ENCODE data around the gene PCBD2.
"Not testable (repeated sequence)": the region's sequence is repeated elsewhere in the genome, so short reads cannot be mapped to it uniquely, and the experiment has no call there.

The PCBD2 gene

DNA sequence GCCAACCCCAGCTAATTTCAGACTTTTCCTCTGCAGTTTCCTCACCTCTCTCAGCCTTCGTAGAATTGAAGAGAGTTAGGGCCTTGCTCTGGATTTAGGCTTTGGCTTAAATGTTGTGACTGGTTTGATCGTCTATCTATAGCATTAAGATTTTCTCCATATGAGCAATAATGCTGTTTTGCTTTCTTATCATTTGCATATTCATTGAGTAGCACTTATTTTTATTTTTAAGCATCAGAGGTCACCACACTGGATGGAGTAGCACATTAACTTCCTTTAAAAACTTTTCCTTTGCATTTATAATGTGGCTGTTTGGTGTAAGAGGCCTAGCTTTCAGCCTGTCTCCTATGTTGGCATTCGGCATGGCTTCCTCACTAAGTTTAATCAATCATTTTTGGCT is 12.6 kb upstream of the PCBD2 start:
- peaks cover 90% of the 10 kb centered on the region for H3K36me3 Mint-ChIP-seq
- H3K4me3 Mint-ChIP-seq = no peak overlapping the region

DNA sequence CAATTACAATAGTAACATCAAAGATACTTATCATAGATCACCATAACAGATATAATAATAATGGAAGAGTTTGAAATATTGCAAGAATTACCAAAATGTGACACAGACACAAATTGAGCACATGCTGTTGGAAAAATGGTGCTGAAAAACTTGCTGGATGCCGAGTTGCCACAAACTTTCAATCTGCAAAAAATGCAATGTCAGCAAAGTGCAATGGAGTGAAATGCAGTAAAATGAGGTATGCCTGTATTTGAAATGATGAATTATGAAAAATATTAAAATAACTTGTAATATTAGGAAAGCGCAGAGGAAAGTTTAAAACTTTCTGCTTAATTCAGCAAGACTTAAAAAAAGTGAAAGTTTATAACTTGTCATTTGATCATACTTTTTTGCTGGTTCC is 12.0 kb upstream of the PCBD2 start:
- Mint-ChIP-seq H3K27ac (no peak overlapping the region), H3K9me3 (no peaks in the 10 kb centered on the region), H3K4me1 (no peaks in the 10 kb centered on the region), H3K36me3 (peaks cover 90% of the 10 kb centered on the region), H3K4me3 (no peak overlapping the region)
- no peak for DNase-seq (ENCODE audit: low spot score in 2 of 2)
- no peak for ATAC-seq

More for the DNA sequence above, 12.6 kb upstream of the PCBD2 start:
- ATAC-seq (no peak), DNase-seq (ENCODE audit: low spot score in 2 of 2) (no peak)
- H3K9me3 Mint-ChIP-seq = no peaks in the 10 kb centered on the region
- H3K27ac Mint-ChIP-seq = no peak overlapping the region
- peaks cover 6% of the 10 kb centered on the region for H3K4me1 Mint-ChIP-seq

DNA sequence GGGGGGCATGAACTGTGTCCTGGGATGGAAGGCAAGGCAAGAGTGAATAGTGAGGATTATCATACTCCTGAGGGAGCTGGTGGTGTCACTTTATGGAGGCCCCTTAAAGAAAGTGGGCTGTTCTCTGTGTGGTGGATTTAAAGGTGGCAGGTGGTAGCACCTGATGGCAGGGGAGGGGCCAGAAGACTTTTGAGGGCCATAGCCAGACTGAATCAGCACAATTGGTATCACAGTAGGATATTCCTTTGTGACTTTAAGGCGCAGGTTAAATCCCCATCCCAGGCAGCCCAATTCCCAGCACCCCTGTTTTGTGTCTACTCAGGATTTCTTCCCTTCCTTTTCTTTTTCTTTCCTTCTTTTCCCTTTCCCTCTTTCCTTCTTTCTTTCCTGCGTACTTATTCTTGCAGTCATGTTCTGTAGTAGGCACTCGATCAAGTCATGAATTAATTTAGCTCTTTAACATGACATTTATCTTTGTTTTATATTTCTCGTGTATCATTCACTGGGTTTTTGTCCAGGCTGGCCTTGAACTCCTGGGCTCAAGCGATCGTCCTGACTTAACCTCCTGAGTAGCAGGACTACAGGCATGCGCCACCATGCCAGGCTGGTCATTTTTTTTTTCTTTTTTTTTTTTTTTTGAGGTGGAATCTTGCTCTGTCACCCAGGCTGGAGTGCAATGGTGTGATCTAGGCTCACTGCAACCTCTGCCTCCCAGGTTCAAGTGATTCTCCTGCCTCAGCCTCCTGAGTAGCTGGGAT is 11.0 kb upstream of the PCBD2 start:
- Mint-ChIP-seq H3K27ac (no peak overlapping the region), H3K4me1 (no peaks in the 10 kb centered on the region), H3K36me3 (peaks cover 90% of the 10 kb centered on the region), H3K9me3 (no peaks in the 10 kb centered on the region), H3K4me3 (no peak overlapping the region)
- ATAC-seq = no peak
- no peak for DNase-seq (ENCODE audit: low spot score in 2 of 2)

DNA sequence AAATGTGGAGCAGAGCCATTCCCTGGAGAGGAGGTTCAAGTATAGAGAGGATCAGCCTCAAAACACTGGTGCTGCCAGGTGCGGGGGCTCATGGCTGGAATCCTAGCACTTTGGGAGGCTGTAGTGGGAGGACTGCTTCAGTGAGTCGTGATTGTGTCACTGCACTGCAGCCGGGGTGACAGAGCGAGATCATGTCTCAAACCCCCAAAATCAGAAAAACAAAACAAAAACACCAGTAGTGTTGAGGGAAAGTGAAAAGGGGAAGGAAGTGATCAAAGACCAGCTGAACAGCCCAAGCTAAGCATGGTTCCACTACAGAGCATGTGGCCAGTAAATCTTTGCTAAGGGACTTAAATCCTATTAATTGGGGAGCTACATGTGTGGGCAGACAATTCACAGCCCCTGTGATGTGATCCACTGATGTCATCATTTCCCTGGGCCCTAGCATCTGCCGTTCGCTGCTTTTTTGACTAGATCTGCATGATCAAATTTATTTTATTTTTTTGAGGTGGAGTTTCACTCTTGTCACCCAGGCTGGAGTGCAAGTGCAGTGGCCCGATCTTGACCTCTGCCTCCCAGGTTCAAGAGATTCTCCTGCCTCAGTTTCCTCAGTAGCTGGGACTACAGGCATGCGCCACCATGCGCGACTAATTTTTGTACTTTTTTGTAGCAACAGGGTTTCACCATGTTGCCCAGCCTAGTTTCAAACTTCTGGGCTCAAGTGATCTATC is 2.7 kb upstream of the PCBD2 start:
- H3K27ac Mint-ChIP-seq = peak overlapping the region; percentile 85
- H3K36me3 Mint-ChIP-seq = peaks cover 56% of the 10 kb centered on the region
- no peak for ATAC-seq
- no peak for DNase-seq (ENCODE audit: low spot score in 2 of 2)
- no peak overlapping the region for H3K4me3 Mint-ChIP-seq
- peaks cover 10% of the 10 kb centered on the region for H3K4me1 Mint-ChIP-seq
- no peaks in the 10 kb centered on the region for H3K9me3 Mint-ChIP-seq

DNA sequence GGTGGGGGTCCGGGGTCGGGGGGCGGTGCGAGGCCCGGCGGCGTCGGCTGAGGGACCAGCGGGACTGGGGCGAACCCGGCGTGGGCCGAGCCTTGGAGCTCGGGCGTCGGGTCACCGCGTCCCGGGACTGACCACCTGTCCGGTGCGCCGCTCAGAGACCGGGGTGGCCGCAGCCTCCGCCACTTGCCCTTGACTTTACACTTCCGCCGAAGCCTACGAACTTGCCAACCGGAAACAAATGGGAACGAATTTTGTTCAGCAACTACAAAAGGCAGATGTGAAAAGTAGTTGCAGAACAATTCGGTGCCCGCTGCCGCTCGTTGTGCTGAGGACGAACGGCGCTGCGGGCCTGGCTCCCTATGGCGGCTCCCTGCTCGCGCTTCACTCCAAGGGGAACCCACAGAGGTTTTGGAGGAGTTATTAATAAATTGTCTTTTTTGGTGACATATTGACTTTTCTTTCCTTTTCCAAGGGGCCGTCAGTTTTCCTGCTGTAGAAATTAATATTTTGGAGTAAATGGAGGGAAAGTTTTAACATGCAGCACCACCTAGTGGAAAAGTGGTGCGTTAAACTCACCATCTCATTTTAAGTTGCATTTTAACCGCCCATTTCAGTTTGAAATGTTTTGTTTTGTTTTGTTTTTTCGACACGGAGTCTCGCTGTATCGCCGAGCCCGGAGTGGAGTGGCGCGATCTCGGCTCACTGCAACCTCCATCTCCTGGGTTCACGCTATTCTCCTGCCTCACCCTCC is 490 bp downstream of the PCBD2 start:
- Mint-ChIP-seq H3K27ac (peak overlapping the region; percentile 97), H3K4me1 (peaks cover 10% of the 10 kb centered on the region), H3K4me3 (peak overlapping the region; percentile 87), H3K36me3 (peaks cover 25% of the 10 kb centered on the region), H3K9me3 (no peaks in the 10 kb centered on the region)
- DNase-seq (ENCODE audit: low spot score in 2 of 2) (peak in 1 of 2 donors; percentile 87), ATAC-seq (peak; percentile 47)

DNA sequence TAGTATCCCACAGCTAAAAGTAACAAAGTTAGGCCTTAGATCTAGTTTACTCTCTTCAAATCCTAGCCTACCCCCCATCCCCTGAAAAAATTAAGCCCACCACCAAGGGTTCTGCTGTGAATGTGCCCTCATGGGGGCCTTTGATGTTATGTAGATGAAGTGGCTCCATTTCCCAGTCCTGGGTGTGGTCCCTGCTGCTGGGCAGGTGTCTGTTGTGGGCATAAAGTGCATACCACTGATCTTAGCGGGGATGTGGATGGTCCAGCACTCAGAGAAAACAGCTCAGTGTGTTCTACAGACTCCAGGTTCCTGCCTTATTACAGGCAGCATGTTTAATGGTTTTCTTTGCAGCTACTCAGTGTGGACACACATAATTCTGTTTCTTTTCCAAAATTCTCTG is 1.9 kb downstream of the PCBD2 start:
- DNase-seq (ENCODE audit: low spot score in 2 of 2) (no peak), ATAC-seq (no peak)
- peak overlapping the region; percentile 97 for H3K27ac Mint-ChIP-seq
- H3K9me3 Mint-ChIP-seq = no peaks in the 10 kb centered on the region
- peaks cover 34% of the 10 kb centered on the region for H3K36me3 Mint-ChIP-seq
- peak overlapping the region; percentile 87 for H3K4me3 Mint-ChIP-seq
- H3K4me1 Mint-ChIP-seq = peaks cover 14% of the 10 kb centered on the region

DNA sequence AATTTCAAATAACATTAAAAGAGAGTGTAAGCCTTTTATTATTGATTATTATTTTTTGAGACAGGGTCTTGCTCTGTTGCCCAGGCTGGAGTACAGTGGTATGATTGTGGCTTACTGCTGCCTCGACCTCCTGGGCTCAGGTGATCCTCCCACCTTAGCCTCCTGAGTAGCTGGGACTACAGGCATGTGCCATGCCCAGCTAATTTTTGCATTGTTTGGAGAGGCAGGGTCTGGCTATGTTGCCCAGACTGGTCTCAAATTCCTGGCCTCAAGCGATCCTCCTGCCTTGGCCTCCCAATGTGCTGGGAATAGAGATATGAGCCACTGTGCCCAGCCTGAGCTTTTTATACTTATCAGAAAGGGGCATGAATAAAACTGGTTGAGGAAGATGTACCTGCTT is 5.8 kb downstream of the PCBD2 start:
- H3K36me3 Mint-ChIP-seq = peaks cover 21% of the 10 kb centered on the region
- not testable (repeated sequence) for ATAC-seq; H3K9me3 Mint-ChIP-seq; H3K4me3 Mint-ChIP-seq; H3K27ac Mint-ChIP-seq; DNase-seq (ENCODE audit: low spot score in 2 of 2); H3K4me1 Mint-ChIP-seq

DNA sequence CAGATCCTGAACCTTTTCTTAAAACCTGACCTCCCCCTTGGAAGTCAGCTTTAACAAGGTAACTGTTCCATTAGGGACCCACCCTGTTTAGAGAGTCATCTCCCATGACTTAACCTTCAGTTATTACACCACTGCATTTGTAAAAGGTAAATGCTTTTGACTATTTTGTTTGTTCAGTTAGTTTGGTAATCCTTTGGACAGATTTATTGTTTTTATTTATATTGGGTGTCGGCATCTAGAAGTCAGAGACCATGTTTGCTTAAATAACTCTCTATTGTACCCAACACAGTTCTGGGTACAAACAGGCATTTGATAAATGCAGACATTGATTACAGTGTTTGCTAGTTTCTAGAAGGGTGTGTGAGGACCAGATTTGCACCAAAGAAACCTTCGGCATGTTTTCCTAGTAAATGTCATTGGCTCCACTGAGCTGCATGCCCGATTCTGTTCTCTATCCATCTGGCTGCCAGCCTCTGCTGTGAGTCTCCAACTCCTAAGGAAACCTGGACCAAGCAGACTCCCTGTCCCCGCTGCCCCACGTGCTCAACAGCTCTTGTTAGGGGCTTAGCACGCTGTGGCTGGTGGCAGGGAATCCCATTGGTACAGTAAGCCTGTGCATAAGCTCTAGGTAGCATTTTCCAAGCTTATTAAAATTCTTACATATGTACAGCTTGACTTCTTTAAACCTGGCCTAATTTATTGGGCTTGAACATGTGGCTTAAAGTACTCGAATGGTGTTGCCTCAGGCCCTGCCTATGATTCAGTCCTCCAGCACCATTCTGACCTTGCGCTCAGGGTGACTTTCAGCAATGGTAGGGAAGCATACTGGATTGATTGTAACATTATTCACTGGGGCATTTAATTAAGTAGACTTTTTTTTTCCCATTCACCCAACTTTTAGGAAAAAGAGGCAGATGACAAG is 6.6 kb downstream of the PCBD2 start:
- no peak for ATAC-seq
- DNase-seq (ENCODE audit: low spot score in 2 of 2) = no peak
- Mint-ChIP-seq H3K4me1 (peaks cover 5% of the 10 kb centered on the region), H3K4me3 (no peak overlapping the region), H3K27ac (no peak overlapping the region), H3K9me3 (no peaks in the 10 kb centered on the region), H3K36me3 (peaks cover 13% of the 10 kb centered on the region)

DNA sequence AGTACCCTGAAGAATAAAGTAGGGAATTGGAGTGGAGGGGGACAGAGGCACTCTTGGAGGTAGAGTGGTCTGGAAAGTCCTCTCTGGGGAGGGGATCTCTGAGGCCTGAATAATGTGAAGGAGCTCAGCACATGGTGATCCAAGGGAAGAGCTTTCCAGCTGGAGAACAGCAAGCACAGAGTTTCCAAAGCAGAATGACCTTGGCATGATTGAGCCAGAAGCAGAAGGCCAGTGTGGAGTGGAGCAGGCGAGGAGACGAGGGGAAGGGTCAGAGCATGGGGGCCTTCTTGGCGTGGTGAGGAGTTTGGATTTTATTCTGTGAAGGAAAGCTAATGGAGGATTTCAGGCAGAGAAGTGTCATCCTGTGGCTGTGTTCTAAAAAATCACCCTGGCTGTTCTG is 8.3 kb downstream of the PCBD2 start:
- no peak for ATAC-seq
- no peak for DNase-seq (ENCODE audit: low spot score in 2 of 2)
- H3K9me3 Mint-ChIP-seq = no peaks in the 10 kb centered on the region
- no peak overlapping the region for H3K4me3 Mint-ChIP-seq
- no peak overlapping the region for H3K27ac Mint-ChIP-seq
- H3K4me1 Mint-ChIP-seq = peaks cover 5% of the 10 kb centered on the region
- peaks cover 10% of the 10 kb centered on the region for H3K36me3 Mint-ChIP-seq

DNA sequence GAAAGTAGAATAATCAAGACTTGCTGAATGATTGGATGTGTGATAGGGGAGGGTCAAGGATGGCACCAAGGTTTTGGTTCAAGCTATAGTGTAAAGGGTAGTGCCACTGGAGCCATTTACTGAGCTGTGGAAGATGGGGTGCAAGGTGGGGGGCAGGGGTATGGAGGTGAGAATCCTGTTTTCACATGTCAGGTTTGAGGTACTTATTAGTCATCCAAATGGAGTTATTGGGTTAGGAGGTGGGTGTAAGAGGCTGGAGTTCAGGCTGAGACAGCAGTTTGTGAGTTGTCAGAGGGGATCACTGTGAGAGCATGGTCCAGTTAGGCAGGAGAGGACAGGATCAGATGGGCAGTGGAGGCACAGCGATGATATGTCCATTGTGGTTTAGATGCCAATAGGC is 8.9 kb downstream of the PCBD2 start:
- no peaks in the 10 kb centered on the region for H3K9me3 Mint-ChIP-seq
- no peak overlapping the region for H3K4me3 Mint-ChIP-seq
- H3K27ac Mint-ChIP-seq = no peak overlapping the region
- peaks cover 9% of the 10 kb centered on the region for H3K4me1 Mint-ChIP-seq
- peaks cover 14% of the 10 kb centered on the region for H3K36me3 Mint-ChIP-seq
- peak; percentile 52 for ATAC-seq
- no peak for DNase-seq (ENCODE audit: low spot score in 2 of 2)

DNA sequence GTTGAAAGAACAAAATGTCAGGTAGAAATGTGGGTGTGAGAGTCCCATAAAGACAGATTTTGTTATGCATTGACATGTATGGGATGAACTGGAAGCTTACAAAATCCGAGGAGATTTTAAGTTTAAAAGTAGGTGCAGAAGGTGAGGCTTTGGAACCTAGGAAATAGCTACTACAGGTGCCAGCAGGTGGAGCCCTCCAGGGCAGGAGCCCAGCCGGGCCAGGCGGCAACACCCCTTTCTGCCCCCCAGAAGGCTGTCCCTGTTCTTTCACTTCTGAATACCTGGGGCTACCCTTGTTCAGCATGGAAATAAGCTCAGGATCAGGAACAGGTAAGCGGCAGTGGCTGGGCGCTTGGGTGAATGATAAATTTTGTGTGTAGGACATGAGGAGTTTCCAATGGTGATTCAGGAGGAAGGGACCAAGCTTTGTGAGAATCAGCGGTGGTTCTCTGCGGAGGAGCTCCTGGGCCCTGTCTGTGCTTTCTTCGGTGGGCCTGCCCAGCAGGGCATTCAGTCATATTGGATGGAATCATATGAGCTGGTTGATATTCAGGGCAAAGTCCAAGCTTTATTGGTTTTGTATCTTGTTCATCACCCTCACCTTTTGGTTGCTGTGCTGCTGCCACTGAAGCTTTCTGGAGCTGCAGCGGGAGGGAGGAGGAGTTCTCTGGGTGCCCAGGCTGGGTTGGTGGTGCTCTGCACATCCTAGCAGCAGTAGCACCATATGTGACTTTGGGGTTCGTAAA is 12.3 kb downstream of the PCBD2 start:
- ATAC-seq = no peak
- Mint-ChIP-seq H3K9me3 (no peaks in the 10 kb centered on the region), H3K36me3 (peaks cover 18% of the 10 kb centered on the region), H3K4me3 (no peak overlapping the region), H3K27ac (peak overlapping the region; percentile 70), H3K4me1 (peaks cover 24% of the 10 kb centered on the region)
- no peak for DNase-seq (ENCODE audit: low spot score in 2 of 2)

DNA sequence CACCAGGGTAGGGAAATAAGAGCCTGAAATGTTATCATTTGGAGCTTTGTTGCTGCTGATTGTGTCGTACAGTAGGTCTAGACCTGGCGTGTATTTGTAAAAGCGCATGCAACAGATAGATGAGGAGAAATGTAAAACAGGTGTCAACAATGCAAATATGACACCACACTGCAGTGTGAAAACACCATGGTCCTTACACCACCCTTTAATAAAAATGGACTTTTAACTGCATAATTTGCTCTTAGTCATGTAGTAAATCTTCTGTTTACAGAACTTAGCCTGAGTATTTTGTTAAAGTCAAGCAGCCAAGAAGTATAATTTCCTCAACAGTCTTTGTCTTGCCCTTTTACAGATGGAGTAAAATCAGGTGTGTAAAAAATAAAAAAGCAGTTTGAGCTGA is 13.9 kb downstream of the PCBD2 start:
- H3K27ac Mint-ChIP-seq = no peak overlapping the region
- no peak for ATAC-seq
- H3K9me3 Mint-ChIP-seq = no peaks in the 10 kb centered on the region
- peaks cover 23% of the 10 kb centered on the region for H3K36me3 Mint-ChIP-seq
- H3K4me3 Mint-ChIP-seq = no peak overlapping the region
- no peak for DNase-seq (ENCODE audit: low spot score in 2 of 2)
- H3K4me1 Mint-ChIP-seq = peaks cover 24% of the 10 kb centered on the region

DNA sequence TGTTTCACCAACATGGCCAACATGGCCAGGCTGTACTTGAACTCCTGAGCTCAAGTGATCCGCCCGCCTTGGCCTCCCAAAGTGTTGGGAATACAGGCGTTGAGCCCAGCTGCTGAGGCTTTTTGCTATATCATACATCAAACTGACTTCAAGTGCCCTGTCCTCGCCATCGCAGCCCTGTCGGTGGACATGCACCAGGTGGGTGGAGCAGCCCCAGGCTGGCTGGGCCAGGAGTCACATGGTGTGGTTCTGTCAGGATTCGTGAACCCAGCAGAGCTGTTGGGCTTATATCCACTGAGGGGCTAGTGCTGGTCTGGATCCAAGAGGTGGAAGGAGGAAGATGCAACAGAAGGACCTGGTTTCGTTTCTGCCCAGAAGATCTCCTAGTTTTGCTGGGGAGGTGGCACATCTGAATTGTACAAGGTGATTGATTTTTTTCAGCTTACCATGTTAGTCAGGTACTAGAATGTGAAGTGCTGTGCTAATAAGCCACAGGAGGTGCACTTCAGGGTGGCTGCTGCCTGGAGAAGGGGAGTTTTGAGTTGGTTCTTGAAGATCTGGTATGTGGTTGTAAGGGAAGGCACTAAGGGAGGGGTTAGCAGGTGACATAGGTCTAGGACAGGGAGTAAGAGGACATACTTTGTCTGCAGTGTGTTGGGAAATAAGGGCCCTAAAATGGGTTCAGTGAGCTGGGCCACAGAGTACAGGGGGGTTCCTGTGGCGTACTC is 16.1 kb downstream of the PCBD2 start:
- peaks cover 24% of the 10 kb centered on the region for H3K4me1 Mint-ChIP-seq
- H3K9me3 Mint-ChIP-seq = no peaks in the 10 kb centered on the region
- H3K27ac Mint-ChIP-seq = peak overlapping the region; percentile 84
- ATAC-seq (no peak), DNase-seq (ENCODE audit: low spot score in 2 of 2) (no peak)
- H3K36me3 Mint-ChIP-seq = peaks cover 23% of the 10 kb centered on the region
- no peak overlapping the region for H3K4me3 Mint-ChIP-seq

DNA sequence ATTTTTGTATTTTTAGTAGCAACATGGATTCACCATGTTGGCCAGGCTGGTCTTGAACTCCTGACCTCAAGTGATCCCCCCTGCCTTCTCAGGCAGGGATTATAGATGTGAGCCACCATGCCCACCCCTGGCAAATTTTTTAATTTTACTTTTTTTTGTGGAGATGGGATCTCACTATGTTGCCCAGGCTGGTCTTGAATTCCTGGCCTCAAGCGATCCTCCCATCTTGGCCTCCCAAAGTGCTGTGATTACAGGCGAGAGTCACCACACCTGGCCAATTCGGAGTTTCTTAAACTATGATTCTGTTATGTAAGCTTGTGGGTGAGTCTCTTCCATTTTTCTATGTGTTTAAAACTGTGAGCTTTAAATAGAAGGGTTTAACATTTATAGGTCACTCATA is 27.6 kb downstream of the PCBD2 start:
- no peak overlapping the region for H3K27ac Mint-ChIP-seq
- ATAC-seq (no peak), DNase-seq (ENCODE audit: low spot score in 2 of 2) (no peak)
- H3K4me1 Mint-ChIP-seq = no peaks in the 10 kb centered on the region
- no peaks in the 10 kb centered on the region for H3K9me3 Mint-ChIP-seq
- H3K4me3 Mint-ChIP-seq = no peak overlapping the region
- peaks cover 12% of the 10 kb centered on the region for H3K36me3 Mint-ChIP-seq
